H1 (cell line): ENCODE results near the gene CTIF. TPM values are rescaled to one million over a fixed set of nuclear protein-coding genes. Genes with fewer than 3 reads are reported as not detected.

ENCODE experiments used
- CTCF ChIA-PET: fragments of 300-600 bp; sonication (Branson Sonifier 250); formaldehyde crosslinking; loops from one replicate; lab custom pipeline; 2021; ENCODE audit not compliant: partially characterized antibody; lab: Charles Lee
- POLR2A ChIA-PET: fragments of 300-600 bp; sonication (Branson Sonifier 250); formaldehyde crosslinking; loops from one replicate; lab custom pipeline; 2021; ENCODE audit warnings: inconsistent platforms; ENCODE audit not compliant: partially characterized antibody; lab: Charles Lee
- DNase-seq, 2 experiments: peaks; one replicate each; pipeline versions ENCODE4 v3.0.0 to v3.0.0-alpha.2; 2010 to 2022; ENCODE audit warnings: low spot score in 2 of 2, low read depth in 1 of 2, mixed read lengths in 1 of 2
- FAIRE-seq: peaks from 2 replicates; lab custom pipeline; 2011; peaks lifted over from hg19 to GRCh38; lab: Jason Lieb, UNC
- H2AFZ ChIP-seq: 2 replicates; pipeline ENCODE4 v1.8.1; 2012; ENCODE audit warnings: low read length, inconsistent platforms
- H2AK5ac ChIP-seq: 2 replicates; pipeline ENCODE4 v1.6.1; 2013; ENCODE audit warnings: low read depth, low read length
- H2BK120ac ChIP-seq: replicated peaks from 2 replicates; pipeline ENCODE3; 2013; ENCODE audit warnings: low read depth, low read length, inconsistent platforms
- H2BK12ac ChIP-seq: 2 replicates; pipeline ENCODE4 v1.6.1; 2013; ENCODE audit warnings: low read depth, low read length
- H2BK15ac ChIP-seq: 2 replicates; pipeline ENCODE4 v1.6.1; 2013; ENCODE audit warnings: low read length
- H2BK20ac ChIP-seq: 2 replicates; pipeline ENCODE4 v1.6.1; 2013; ENCODE audit warnings: low read length
- H2BK5ac ChIP-seq: 2 replicates; pipeline ENCODE4 v1.6.1; 2013; ENCODE audit warnings: low read depth, low read length
- H3K14ac ChIP-seq: 2 replicates; pipeline ENCODE4 v1.6.1; 2013; ENCODE audit warnings: inconsistent platforms; ENCODE audit not compliant: insufficient read length
- H3K18ac ChIP-seq: 2 replicates; pipeline ENCODE4 v1.6.1; 2013; ENCODE audit warnings: low read length; ENCODE audit errors: extremely low read depth
- H3K23ac ChIP-seq: 2 replicates; pipeline ENCODE4 v1.6.1; 2013; ENCODE audit warnings: inconsistent platforms; ENCODE audit not compliant: insufficient read length
- H3K23me2 ChIP-seq: 2 replicates; pipeline ENCODE4 v1.6.1; 2013; ENCODE audit warnings: low read depth, low read length
- H3K27ac ChIP-seq: 2 replicates; pipeline ENCODE4 v1.6.1; 2011; ENCODE audit warnings: low read depth, low read length, inconsistent platforms
- H3K27me3 ChIP-seq, 4 experiments: replicated peaks in 1 of 4; 1 replicate in 1 of 4; 2 replicates in 3 of 4; pipeline versions ENCODE4 v1.6.1 to v1.8.1; 2011 to 2013; ENCODE audit warnings: low read length in 3 of 4, mild to moderate bottlenecking in 3 of 4, inconsistent platforms in 2 of 4, mixed read lengths in 2 of 4, moderate library complexity in 1 of 4; ENCODE audit not compliant: control insufficient read depth in 3 of 4, insufficient read depth in 3 of 4; ENCODE audit errors: extremely low read depth in 1 of 4
- H3K36me3 ChIP-seq, 4 experiments: 2 replicates each; pipeline versions ENCODE4 v1.6.1 to v1.8.1; 2011 to 2013; ENCODE audit warnings: mild to moderate bottlenecking in 4 of 4, low read length in 3 of 4, moderate library complexity in 2 of 4, control low read depth in 1 of 4, inconsistent platforms in 1 of 4; ENCODE audit not compliant: insufficient read depth in 4 of 4, control insufficient read depth in 2 of 4
- H3K4ac ChIP-seq: replicated peaks from 2 replicates; pipeline ENCODE3; 2013; ENCODE audit warnings: low read length, low read depth, mixed read lengths, inconsistent platforms; ENCODE audit not compliant: insufficient read length
- H3K4me1 ChIP-seq, 4 experiments: replicated peaks in 1 of 4; 1 replicate in 1 of 4; 2 replicates in 3 of 4; pipeline versions ENCODE4 v1.6.1 to v1.8.1; 2011 to 2013; ENCODE audit warnings: low read length in 3 of 4, inconsistent platforms in 2 of 4, mixed read lengths in 1 of 4; ENCODE audit not compliant: insufficient read depth in 4 of 4, control insufficient read depth in 3 of 4
- H3K4me2 ChIP-seq, 2 experiments: 2 replicates each; pipeline versions ENCODE4 v1.6.1 to v1.8.1; 2011 to 2013; ENCODE audit warnings: low read depth in 2 of 2, low read length in 2 of 2, control low read depth in 1 of 2, inconsistent platforms in 1 of 2, mild to moderate bottlenecking in 1 of 2; ENCODE audit not compliant: insufficient read depth in 1 of 2
- H3K4me3 ChIP-seq, 4 experiments: fragments of 200-600, 300-600 bp in 1 of 4; sonication (generic), shearing (Covaris generic), sonication (Bioruptor Twin) in 1 of 4; 2 replicates each; pipeline versions ENCODE4 v1.5.1 to v1.8.1; 2011 to 2016; ENCODE audit warnings: low read length in 4 of 4, low read depth in 3 of 4, control low read depth in 2 of 4, inconsistent platforms in 2 of 4, mild to moderate bottlenecking in 2 of 4, mixed read lengths in 1 of 4, moderate library complexity in 1 of 4; ENCODE audit not compliant: insufficient read depth in 2 of 4; ENCODE audit errors: extremely low read depth in 1 of 4
- H3K56ac ChIP-seq: replicated peaks from 2 replicates; pipeline ENCODE3; 2013; ENCODE audit warnings: low read depth, mild to moderate bottlenecking, mixed read lengths, low read length, inconsistent platforms; ENCODE audit not compliant: insufficient read length
- H3K79me1 ChIP-seq: 2 replicates; pipeline ENCODE4 v1.6.1; 2013; ENCODE audit warnings: low read depth, low read length, control low read depth
- H3K79me2 ChIP-seq, 2 experiments: 2 replicates each; pipeline versions ENCODE4 v1.6.1 to v1.8.1; 2012 to 2013; ENCODE audit warnings: low read length in 2 of 2, mild to moderate bottlenecking in 2 of 2, inconsistent platforms in 1 of 2; ENCODE audit not compliant: insufficient read depth in 2 of 2, control insufficient read depth in 1 of 2
- H3K9ac ChIP-seq, 4 experiments: replicated peaks in 1 of 4; 1 replicate in 1 of 4; 2 replicates in 3 of 4; pipeline versions ENCODE4 v1.6.1 to v1.8.1; 2011 to 2013; ENCODE audit warnings: low read depth in 3 of 4, low read length in 3 of 4, control low read depth in 2 of 4, mild to moderate bottlenecking in 2 of 4, moderate library complexity in 2 of 4, inconsistent platforms in 1 of 4; ENCODE audit errors: extremely low read depth in 1 of 4
- H3K9me3 ChIP-seq, 2 experiments: 2 replicates each; pipeline versions ENCODE4 v1.6.1 to v1.8.1; 2012 to 2013; ENCODE audit warnings: mild to moderate bottlenecking in 2 of 2, moderate library complexity in 2 of 2, control low read depth in 1 of 2, inconsistent platforms in 1 of 2, low read depth in 1 of 2, low read length in 1 of 2, mixed read lengths in 1 of 2; ENCODE audit not compliant: insufficient read depth in 2 of 2
- H4K20me1 ChIP-seq, 2 experiments: replicated peaks in 1 of 2; 2 replicates each; pipeline versions ENCODE3 to v1.8.1; 2011 to 2013; ENCODE audit warnings: inconsistent platforms in 2 of 2, low read length in 2 of 2, mild to moderate bottlenecking in 1 of 2; ENCODE audit not compliant: insufficient read depth in 2 of 2, control insufficient read depth in 1 of 2
- H4K5ac ChIP-seq: 2 replicates; pipeline ENCODE4 v1.6.1; 2013; ENCODE audit warnings: low read length, low read depth, mixed read lengths, inconsistent platforms; ENCODE audit not compliant: insufficient read length
- H4K8ac ChIP-seq: 2 replicates; pipeline ENCODE4 v1.8.0; 2013; ENCODE audit warnings: mild to moderate bottlenecking, moderate library complexity, low read length, inconsistent platforms; ENCODE audit not compliant: insufficient read depth; ENCODE audit errors: extremely low read depth
- H4K91ac ChIP-seq: replicated peaks from 2 replicates; pipeline ENCODE3; 2013; ENCODE audit warnings: low read length, mixed read lengths, inconsistent platforms; ENCODE audit not compliant: insufficient read length
- CTBP2 ChIP-seq: IDR thresholded peaks from 2 replicates; pipeline ENCODE4 v1.7.0; 2011; ENCODE audit warnings: borderline replicate concordance, mild to moderate bottlenecking, moderate library complexity, mixed read lengths, low read length; ENCODE audit not compliant: insufficient read depth, insufficient read length
- KDM5A ChIP-seq: fragments of 200-600 bp; IDR thresholded peaks from 2 replicates; pipeline ENCODE4 v1.7.1; 2012; ENCODE audit warnings: mild to moderate bottlenecking, low read length, inconsistent platforms, mixed read lengths
- MAFK ChIP-seq: IDR thresholded peaks from 2 replicates; pipeline ENCODE4 v1.6.1; 2012; ENCODE audit warnings: low read depth, mild to moderate bottlenecking, improper control_type of control experiment, low read length
- NANOG ChIP-seq: IDR thresholded peaks from 2 replicates; pipeline ENCODE4 v1.6.1; 2011; ENCODE audit warnings: low read length, low read depth, mild to moderate bottlenecking, inconsistent platforms; ENCODE audit not compliant: insufficient read depth, poor library complexity, severe bottlenecking
- RNF2 ChIP-seq: fragments of 200-900, 300-1000 bp; sonication (generic); IDR thresholded peaks from 2 replicates; pipeline ENCODE4 v1.7.1; 2016; ENCODE audit warnings: borderline replicate concordance, low read depth, mild to moderate bottlenecking, antibody characterized with exemption, low read length; ENCODE audit not compliant: poor library complexity, severe bottlenecking; ENCODE audit errors: missing control alignments
- RXRA ChIP-seq: IDR thresholded peaks from 2 replicates; pipeline ENCODE4 v1.6.1; 2011; ENCODE audit warnings: low read depth, mild to moderate bottlenecking, low read length, moderate library complexity; ENCODE audit not compliant: insufficient read depth
- SP4 ChIP-seq: IDR thresholded peaks from 2 replicates; pipeline ENCODE4 v1.6.1; 2012; ENCODE audit warnings: low read length, inconsistent platforms
- TBP ChIP-seq: IDR thresholded peaks from 2 replicates; pipeline ENCODE4 v1.6.1; 2011; ENCODE audit warnings: low read depth, low read length, improper control_type of control experiment
- TEAD4 ChIP-seq: IDR thresholded peaks from 2 replicates; pipeline ENCODE4 v1.6.1; 2012; ENCODE audit warnings: low read depth, low read length, inconsistent platforms, mixed read lengths
- WGBS, 2 experiments: shearing (Covaris generic) in 1 of 2; methylation state at CpG; one replicate each; pipeline versions ENCODE4 v1.1.6 to v1.1.7; 2013 to 2015; ENCODE audit warnings: low lambda C conversion rate in 2 of 2, mixed read lengths in 2 of 2, inconsistent platforms in 1 of 2, low coverage in 1 of 2, missing lambda C conversion rate in 1 of 2; ENCODE audit not compliant: insufficient replicate concordance in 2 of 2, insufficient coverage in 1 of 2, insufficient read length in 1 of 2; ENCODE audit errors: extremely low coverage in 1 of 2, missing lambda C conversion rate in 1 of 2; 5-methylcytosine and 5-hydroxymethylcytosine counted together
- polyA plus RNA-seq, 7 experiments: library from polyadenylated mRNA; depleted of rRNA in 3 of 7; stranded (reverse) in 5 of 7; unstranded in 2 of 7; fragments of >200 nt in 5 of 7; fragments of 200-250 nt in 2 of 7; gene quantifications; 1 replicate in 5 of 7; 2 replicates in 1 of 7; 4 replicates in 1 of 7; pipeline versions ENCODE4 v1.2.1 to v1.2.3, GENCODE V29; 2011 to 2013; ENCODE audit warnings: missing spikeins in 2 of 7, mixed read lengths in 2 of 7
- total RNA-seq: library from RNA; stranded (reverse); fragmentation: NEBNext Ultra II Directional; extraction: Animal tissue kit (Norgen Biotek cat#: 25700); gene quantifications from 2 replicates; pipeline ENCODE4 v1.2.1, GENCODE V29; 2021

Gene CTIF
- total and polyA plus RNA-seq, 2 of the 8 experiments (the other 6 are each of a cell fraction or from before 2014, with no cell fraction given) = 9.0 to 17.8 TPM

- 83% methylated on average over 7 of the region's 7 CpGs; no CpG with 5 or more reads in 1 of the 2 experiments for WGBS, 2 experiments
- Histone ChIP-seq H2BK20ac (no peak overlapping the region), H3K18ac (no peak overlapping the region), H3K79me2 (no peaks in the 10 kb centered on the region), H2BK15ac (no peak overlapping the region), H3K23me2 (no peaks in the 10 kb centered on the region), H2BK5ac (no peak overlapping the region), H3K27ac (no peak overlapping the region), H2BK12ac (no peak overlapping the region), H4K8ac (no peak overlapping the region), H3K4me1 (no peaks in the 10 kb centered on the region), H3K4me3 (no peak overlapping the region), H4K5ac (no peak overlapping the region), H3K4ac (no peak overlapping the region), H3K27me3 (no peaks in the 10 kb centered on the region), H2AFZ (no peak overlapping the region), H4K91ac (no peak overlapping the region), H4K20me1 (no peaks in the 10 kb centered on the region), H3K36me3 (no peaks in the 10 kb centered on the region), H3K14ac (no peak overlapping the region), H2AK5ac (no peak overlapping the region), H3K23ac (no peak overlapping the region), H3K9ac (no peak overlapping the region), H3K79me1 (no peaks in the 10 kb centered on the region), H3K56ac (no peak overlapping the region), H2BK120ac (no peak overlapping the region), H3K9me3 (no peaks in the 10 kb centered on the region), H3K4me2 (no peak overlapping the region)
- CTCF ChIA-PET = interaction anchor here (1.4 to 1.6 kb wide), 3 partner anchors 17 to 19 kb away, joined by 3 to 4 read pairs (median 3); no protein-coding TSS in a partner anchor
- POLR2A ChIA-PET = no interaction called here
- TF ChIP-seq TBP (no peak), NANOG (no peak), CTBP2 (no peak), TEAD4 (no peak), RNF2 (no peak), RXRA (no peak), SP4 (no peak), KDM5A (no peak), MAFK (no peak)
- no peak for FAIRE-seq
- no peak for DNase-seq
Measured at GRCh38 chr18:48693006-48693405, 154.2 kb downstream of the CTIF start.
